Activated CD4-positive, alpha-beta T cell treated with anti-CD3 and anti-CD28 coated beads, Interleukin-2, amount 50 U/mL, for 1 hour (primary cell): ENCODE measurements around the gene EPB41L5.
"Not testable (repeated sequence)": the region's sequence is repeated elsewhere in the genome, so short reads cannot be mapped to it uniquely, and the experiment has no call there.

Experiments
- DNase-seq: peaks from one replicate; pipeline ENCODE4 v3.0.0-alpha.2; 2020

The EPB41L5 gene

GRCh38 chr2:120103723-120104467, 91.0 kb downstream of the EPB41L5 start:
- DNase-seq: no peak

GRCh38 chr2:120104772-120105171, 91.9 kb downstream of the EPB41L5 start:
- DNase-seq: no peak

DNA sequence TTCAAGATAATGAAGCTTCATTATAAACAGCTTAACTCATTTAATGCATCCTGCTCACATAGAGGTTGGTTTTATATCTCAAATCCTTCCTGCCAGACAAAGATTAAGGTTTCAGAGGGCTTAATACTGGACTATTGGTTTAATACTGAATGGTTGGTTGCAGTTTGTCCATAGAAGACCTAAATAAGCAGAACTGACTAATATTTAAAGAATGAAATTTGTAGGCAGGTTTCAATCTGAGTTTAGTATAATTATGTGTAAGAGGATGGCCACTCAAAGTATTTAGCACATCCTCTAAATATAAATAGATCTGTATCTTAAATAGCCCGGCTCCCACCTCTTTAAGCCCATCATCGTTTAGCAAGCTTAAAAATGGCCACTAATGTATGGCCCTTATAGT, 92.5 kb downstream of the EPB41L5 start:
- no peak for DNase-seq

GRCh38 chr2:120108049-120108448, 95.2 kb downstream of the EPB41L5 start:
- DNase-seq: no peak

- DNase-seq: no peak
Measured at GRCh38 chr2:120108749-120109148, 95.9 kb downstream of the EPB41L5 start.

- no peak for DNase-seq
Measured at GRCh38 chr2:120109186-120110061, 96.5 kb downstream of the EPB41L5 start.

- DNase-seq: no peak
Measured at GRCh38 chr2:120110062-120110362, 97.1 kb downstream of the EPB41L5 start.

GRCh38 chr2:120110507-120110906, 97.6 kb downstream of the EPB41L5 start:
- no peak for DNase-seq

DNA sequence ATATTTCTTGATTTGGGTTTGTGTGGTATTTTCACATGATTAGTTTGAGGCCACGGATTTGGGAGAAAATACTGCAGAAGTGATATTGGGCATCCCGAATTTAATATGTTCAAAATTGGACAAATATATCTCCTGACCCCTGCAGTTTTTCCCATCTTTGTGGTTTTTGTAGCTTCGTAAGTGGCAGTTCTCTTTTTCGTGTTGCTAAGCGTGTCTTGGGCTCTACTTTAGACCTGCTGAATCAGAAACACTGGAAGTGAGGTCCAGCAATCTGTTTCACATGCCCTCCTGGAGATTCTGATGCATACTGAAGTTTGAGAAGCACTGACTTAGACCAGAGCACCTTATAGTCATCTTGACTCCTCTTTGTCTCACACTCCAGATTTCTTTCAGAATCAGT, 98.3 kb downstream of the EPB41L5 start:
- DNase-seq: no peak

DNA sequence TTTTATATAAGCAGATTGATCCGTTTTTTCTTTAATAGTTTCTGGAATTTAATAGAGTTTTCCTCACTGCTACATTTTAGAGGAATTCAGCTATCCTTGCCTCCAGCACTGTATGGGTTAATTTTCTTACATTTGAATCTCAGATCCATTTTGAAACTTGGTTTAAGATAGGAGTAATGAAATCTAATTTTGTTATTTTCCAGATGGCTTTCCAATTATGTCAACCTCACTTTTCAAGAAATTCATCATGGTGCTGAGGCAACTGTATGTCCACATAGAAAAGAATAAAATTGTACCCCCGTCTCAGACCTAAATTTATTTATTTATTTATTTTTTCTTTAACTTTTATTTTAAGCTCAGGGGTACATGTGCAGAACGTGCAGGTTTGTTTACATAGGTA, 105.1 kb downstream of the EPB41L5 start:
- no peak for DNase-seq

GRCh38 chr2:120118471-120118870, 105.6 kb downstream of the EPB41L5 start:
- DNase-seq: no peak

DNA sequence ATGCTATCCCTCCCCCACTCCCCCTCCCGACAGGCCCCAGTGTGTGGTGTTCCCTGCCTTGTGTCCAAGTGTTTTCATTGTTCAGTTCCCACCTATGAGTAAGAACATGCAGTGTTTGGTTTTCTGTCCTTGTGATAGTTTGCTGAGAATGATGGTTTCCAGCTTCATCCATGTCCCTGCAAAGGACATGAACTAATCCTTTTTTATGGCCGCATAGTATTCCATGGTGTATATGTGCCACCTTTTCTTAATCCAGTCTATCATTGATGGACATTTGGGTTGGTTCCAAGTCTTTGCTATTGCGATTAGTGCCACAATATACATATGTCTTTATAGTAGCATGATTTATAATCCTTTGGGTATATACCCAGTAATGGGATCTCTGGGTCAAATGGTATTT, 108.5 kb downstream of the EPB41L5 start:
- DNase-seq: not testable (repeated sequence)

DNA sequence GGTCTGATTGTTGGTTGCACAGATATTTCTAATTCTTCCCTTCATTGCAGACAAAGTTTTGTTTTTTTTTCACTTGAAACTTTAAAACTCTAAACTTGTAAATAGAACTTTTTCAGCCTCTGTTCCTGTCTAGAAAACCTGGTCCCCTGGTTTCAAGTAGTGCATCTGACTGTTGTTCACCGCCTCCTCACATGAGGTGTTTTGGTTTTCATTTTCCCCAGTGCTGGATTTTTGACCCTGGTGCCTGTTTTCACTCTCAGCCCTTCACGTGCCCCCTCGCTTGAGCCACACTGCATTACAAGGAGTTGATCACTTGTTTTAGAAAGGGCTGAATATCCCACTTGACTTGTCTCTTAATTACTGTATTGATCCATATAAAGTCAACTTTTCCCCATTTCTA, 110.2 kb downstream of the EPB41L5 start:
- DNase-seq: no peak

DNA sequence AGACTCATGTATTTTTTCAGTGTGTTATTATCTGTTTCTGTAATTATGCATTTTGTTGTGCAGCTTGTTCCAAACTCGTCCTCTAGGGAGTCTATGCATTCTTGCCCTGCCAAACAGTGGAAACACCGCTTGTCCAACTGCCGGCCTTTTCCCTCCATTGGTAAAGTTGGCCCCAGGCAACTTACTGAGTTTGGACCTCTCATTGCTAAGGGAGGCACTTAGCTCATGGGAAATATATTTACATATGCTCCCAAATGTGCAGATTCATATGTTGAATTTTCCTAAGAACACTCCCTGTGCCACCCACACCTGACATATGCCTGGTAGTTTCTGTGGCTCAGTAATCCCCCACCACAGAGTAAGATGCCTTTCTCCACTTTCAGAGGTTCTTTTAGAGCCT, 112.3 kb downstream of the EPB41L5 start:
- DNase-seq: no peak

DNA sequence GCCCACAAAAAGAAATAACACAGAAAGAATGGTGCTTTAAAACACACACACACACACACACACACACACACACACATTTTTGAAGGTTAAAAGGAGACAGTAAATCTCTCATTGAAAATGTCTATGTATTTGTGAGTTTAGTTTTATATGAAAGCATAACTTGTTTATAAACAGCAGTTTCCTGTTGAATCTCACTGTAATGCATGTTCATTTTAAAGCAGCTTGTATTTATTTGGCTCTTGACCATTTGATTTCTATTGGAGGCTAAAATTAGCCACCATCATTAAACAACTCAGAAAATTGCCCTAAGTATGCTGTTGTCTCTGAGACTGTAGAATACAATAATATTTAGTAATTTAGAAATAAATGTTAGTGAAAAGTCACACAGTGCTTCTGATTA, 115.3 kb downstream of the EPB41L5 start:
- DNase-seq: no peak

DNA sequence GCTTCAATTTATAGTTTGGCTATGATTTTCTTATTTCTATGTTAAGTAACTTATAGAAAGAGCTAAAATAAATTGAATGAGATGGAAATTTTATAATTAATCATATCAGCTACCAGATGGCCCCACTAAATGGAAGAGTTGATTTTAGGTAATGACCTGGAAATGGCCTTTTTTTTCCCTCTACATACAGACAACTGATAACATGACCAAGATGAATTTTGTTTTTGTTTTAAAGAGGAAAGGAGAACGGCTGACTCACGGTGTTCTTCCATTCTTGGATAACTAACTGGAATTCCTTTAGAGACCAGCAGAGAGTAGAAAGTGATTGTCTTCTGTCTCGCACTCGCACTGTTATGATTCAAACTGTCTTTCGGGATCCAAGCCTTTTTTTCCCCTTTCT, 119.3 kb downstream of the EPB41L5 start:
- no peak for DNase-seq

- DNase-seq: no peak
Measured at GRCh38 chr2:120132691-120133090, 119.8 kb downstream of the EPB41L5 start.

DNA sequence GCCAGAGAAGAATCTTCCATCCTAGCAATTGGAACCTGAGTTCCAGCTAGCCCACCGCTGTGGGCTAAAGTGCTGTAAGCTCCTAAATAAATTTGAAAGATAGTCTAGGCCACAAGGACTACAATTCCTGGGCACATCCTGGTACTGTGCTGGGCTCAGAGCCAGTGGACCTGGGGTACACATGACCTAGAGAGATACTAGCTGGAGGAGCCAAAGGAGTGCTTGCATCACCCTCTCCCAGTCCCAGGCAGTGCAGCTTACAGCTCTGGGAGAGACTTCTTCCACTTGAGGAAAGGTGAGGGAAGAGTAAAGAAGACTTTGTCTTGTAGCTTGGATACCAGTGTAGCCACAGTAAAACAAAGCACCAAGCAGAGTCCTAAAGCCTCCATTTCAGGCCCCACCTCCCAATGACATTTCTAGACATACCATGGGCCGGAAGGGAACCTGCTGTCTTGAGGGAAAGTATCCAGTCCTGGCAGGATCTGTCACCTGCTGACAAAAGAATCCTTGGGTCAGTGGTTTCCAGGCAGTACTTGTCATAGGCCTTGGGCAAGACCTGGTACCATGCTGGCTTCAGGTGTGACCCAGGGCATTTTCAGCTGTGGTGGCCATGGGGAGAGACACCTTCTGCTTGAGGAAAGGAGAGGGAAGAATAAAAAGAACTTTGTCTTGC, 120.8 kb downstream of the EPB41L5 start:
- no peak for DNase-seq

DNA sequence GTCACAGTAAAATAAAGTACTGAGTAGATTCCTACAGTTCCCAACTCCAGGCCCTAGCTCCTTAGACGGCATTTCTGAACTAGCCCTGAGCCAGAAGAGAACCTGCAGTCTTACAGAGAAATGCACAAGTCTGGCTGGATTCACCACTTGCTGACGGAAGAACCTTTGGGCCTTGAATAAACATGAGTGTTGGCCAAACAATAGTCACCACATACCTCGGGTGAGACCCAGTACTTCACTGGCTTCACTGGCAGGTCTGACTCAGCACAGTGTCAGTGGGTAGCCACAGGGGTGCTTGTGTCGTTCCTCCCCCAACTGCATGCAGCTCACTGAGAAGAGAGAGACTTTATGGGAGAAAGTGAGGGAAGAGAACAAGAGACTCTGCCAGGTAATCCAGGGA, 121.4 kb downstream of the EPB41L5 start:
- no peak for DNase-seq

- not testable (repeated sequence) for DNase-seq
Measured at GRCh38 chr2:120135013-120135412, 122.1 kb downstream of the EPB41L5 start.

- no peak for DNase-seq
Measured at GRCh38 chr2:120140866-120141265, 128.0 kb downstream of the EPB41L5 start.

GRCh38 chr2:120141300-120142069, 128.6 kb downstream of the EPB41L5 start:
- DNase-seq: no peak
